A549 (cell line): ENCODE results near the gene RAPGEF2. TPM values are rescaled to one million over a fixed set of nuclear protein-coding genes. Genes with fewer than 3 reads are reported as not detected.

Experiments used
- ATAC-seq, 2 experiments: fragments of 200-7000 bp in 1 of 2; fragments of >200 bp in 1 of 2; cut with Nextera tagmentation in 1 of 2; cut with Tn5 transposase in 1 of 2; 3 replicates each; pipeline versions ENCODE4 v1.8.0 to v1.9.1; 2018 to 2020; ENCODE audit warnings: mild to moderate bottlenecking in 1 of 2, moderate library complexity in 1 of 2
- CTCF ChIA-PET: fragments of 300-600 bp; sonication (Branson Sonifier 250); formaldehyde crosslinking; extraction: SDS; loops from one replicate; lab custom pipeline; 2021; ENCODE audit warnings: antibody characterized with exemption, inconsistent platforms; lab: Yijun Ruan, JAX
- POLR2A ChIA-PET: fragments of 350-600 bp; formaldehyde crosslinking; extraction: SDS; loops from one replicate; lab custom pipeline; 2021; ENCODE audit warnings: antibody characterized with exemption, inconsistent platforms; lab: Yijun Ruan, JAX
- DNase-seq, 2 experiments: peaks; one replicate each; pipeline versions ENCODE4 v3.0.0 to v3.0.0-alpha.2; 2011 to 2016; ENCODE audit warnings: low read depth in 1 of 2, low spot score in 1 of 2
- FAIRE-seq: peaks from 2 replicates; lab custom pipeline; 2011; peaks lifted over from hg19 to GRCh38; lab: Jason Lieb, UNC
- H3K27ac ChIP-seq, 2 experiments: fragments of >200 bp; sonication (Bioruptor Twin); formaldehyde crosslinking; 3 replicates each; pipeline ENCODE4 v1.5.1; 2016 to 2017
- H3K4me1 ChIP-seq: fragments of >200 bp; sonication (Bioruptor Twin); formaldehyde crosslinking; 3 replicates; pipeline ENCODE4 v1.6.1; 2016
- H3K4me2 ChIP-seq: fragments of >200 bp; sonication (Bioruptor Twin); formaldehyde crosslinking; 3 replicates; pipeline ENCODE4 v1.6.1; 2016
- H3K4me3 ChIP-seq: fragments of >200 bp; sonication (Bioruptor Twin); formaldehyde crosslinking; 3 replicates; pipeline ENCODE4 v1.5.1; 2016
- H3K9me3 ChIP-seq: fragments of >200 bp; sonication (Bioruptor Twin); formaldehyde crosslinking; 3 replicates; pipeline ENCODE4 v1.6.1; 2016
- BHLHE40 ChIP-seq: IDR thresholded peaks from 2 replicates; pipeline ENCODE4 v1.6.1; 2012; ENCODE audit warnings: low read depth, low read length, inconsistent platforms
- CBX2 ChIP-seq: fragments of 200-600 bp; sonication (generic); IDR thresholded peaks from 2 replicates; pipeline ENCODE4 v1.6.1; 2016; ENCODE audit warnings: low read depth, mild to moderate bottlenecking, borderline replicate concordance
- CHD4 ChIP-seq: fragments of 200-600 bp; sonication (generic); IDR thresholded peaks from 2 replicates; pipeline ENCODE4 v1.6.1; 2016; ENCODE audit warnings: antibody characterized with exemption, mild to moderate bottlenecking, borderline replicate concordance
- EHF ChIP-seq: fragments of 250-450 bp; sonication (Bioruptor Pico); IDR thresholded peaks from 2 replicates; pipeline ENCODE4 v1.5.0; 2020; ENCODE audit warnings: mild to moderate bottlenecking
- EHMT2 ChIP-seq: fragments of 200-600 bp; sonication (generic); IDR thresholded peaks from 2 replicates; pipeline ENCODE4 v1.6.1; 2016; ENCODE audit warnings: antibody characterized with exemption, low read depth, mild to moderate bottlenecking, moderate library complexity
- EP300 ChIP-seq, 2 experiments: fragments of >200 bp; sonication (Bioruptor Twin); formaldehyde crosslinking; IDR thresholded peaks; 2 replicates in 1 of 2; 3 replicates in 1 of 2; pipeline ENCODE4 v1.6.1; 2016 to 2017
- FOSB ChIP-seq: fragments of 250-450 bp; sonication (Bioruptor Pico); IDR thresholded peaks from 2 replicates; pipeline ENCODE4 v1.5.0; 2020; ENCODE audit warnings: mild to moderate bottlenecking, moderate library complexity
- FOXS1 ChIP-seq: fragments of 250-450 bp; sonication (Bioruptor Pico); IDR thresholded peaks from 2 replicates; pipeline ENCODE4 v1.5.0; 2020; ENCODE audit warnings: mild to moderate bottlenecking, moderate library complexity
- HEYL ChIP-seq: fragments of 250-450 bp; sonication (Bioruptor Pico); IDR thresholded peaks from 2 replicates; pipeline ENCODE4 v1.8.0; 2021; ENCODE audit warnings: mild to moderate bottlenecking, moderate library complexity
- HOXA7 ChIP-seq: fragments of 250-450 bp; sonication (Bioruptor Pico); IDR thresholded peaks from 2 replicates; pipeline ENCODE4 v1.5.0; 2020; ENCODE audit warnings: mild to moderate bottlenecking, moderate library complexity
- HOXB13 ChIP-seq: fragments of 250-450 bp; sonication (Bioruptor Pico); IDR thresholded peaks from 2 replicates; pipeline ENCODE4 v1.5.0; 2020; ENCODE audit warnings: low read depth, mild to moderate bottlenecking, moderate library complexity
- JUNB ChIP-seq: fragments of >200 bp; sonication (Bioruptor Twin); formaldehyde crosslinking; IDR thresholded peaks from 2 replicates; pipeline ENCODE4 v1.6.1; 2016
- KDM1A ChIP-seq: fragments of 200-600 bp; sonication (generic); IDR thresholded peaks from 2 replicates; pipeline ENCODE4 v1.6.1; 2016; ENCODE audit warnings: low read depth, mild to moderate bottlenecking
- KDM5A ChIP-seq: fragments of 200-600 bp; sonication (generic); IDR thresholded peaks from 2 replicates; pipeline ENCODE4 v1.6.1; 2016; ENCODE audit warnings: antibody characterized with exemption, mild to moderate bottlenecking
- MAZ ChIP-seq: fragments of 150-350 bp; IDR thresholded peaks from 2 replicates; pipeline ENCODE4 v1.6.1; 2014; ENCODE audit warnings: antibody characterized with exemption, low read depth, low read length, borderline replicate concordance
- MYC ChIP-seq: IDR thresholded peaks from 2 replicates; pipeline ENCODE4 v1.6.1; 2012; ENCODE audit warnings: mild to moderate bottlenecking, inconsistent platforms, low read length, improper control_type of control experiment, borderline replicate concordance
- PHF8 ChIP-seq: fragments of 200-600 bp; sonication (generic); IDR thresholded peaks from 2 replicates; pipeline ENCODE4 v1.6.1; 2016; ENCODE audit warnings: low read depth, mild to moderate bottlenecking, antibody characterized with exemption, moderate library complexity, borderline replicate concordance
- POLR2A ChIP-seq: IDR thresholded peaks from 2 replicates; pipeline ENCODE4 v1.6.1; 2012; ENCODE audit warnings: mild to moderate bottlenecking, low read length
- RAD21 ChIP-seq, 2 experiments: fragments of >200 bp in 1 of 2; sonication (Bioruptor Twin) in 1 of 2; formaldehyde crosslinking in 1 of 2; IDR thresholded peaks in 1 of 2; conservative IDR thresholded peaks in 1 of 2; 2 replicates in 1 of 2; 3 replicates in 1 of 2; pipeline ENCODE4 v1.6.1; 2012 to 2018; ENCODE audit warnings: inconsistent platforms in 1 of 2
- RARB ChIP-seq: fragments of 250-450 bp; sonication (Bioruptor Pico); IDR thresholded peaks from 2 replicates; pipeline ENCODE4 v1.8.0; 2021; ENCODE audit warnings: mild to moderate bottlenecking, moderate library complexity
- SMC3 ChIP-seq: fragments of >200 bp; sonication (Bioruptor Twin); formaldehyde crosslinking; IDR thresholded peaks from 3 replicates; pipeline ENCODE4 v1.6.1; 2018; ENCODE audit warnings: inconsistent platforms
- SREBF2 ChIP-seq: fragments of 450-650 bp; IDR thresholded peaks from 2 replicates; pipeline ENCODE4 v1.6.1; 2014; ENCODE audit warnings: mild to moderate bottlenecking, moderate library complexity
- TFCP2L1 ChIP-seq: fragments of 250-450 bp; sonication (Bioruptor Pico); IDR thresholded peaks from 2 replicates; pipeline ENCODE4 v1.5.0; 2021; ENCODE audit warnings: mild to moderate bottlenecking
- ZC3H11A ChIP-seq: fragments of 450-650 bp; IDR thresholded peaks from 2 replicates; pipeline ENCODE4 v1.6.1; 2014; ENCODE audit warnings: antibody characterized with exemption, mild to moderate bottlenecking
- ZSCAN20 ChIP-seq: fragments of 250-450 bp; sonication (Bioruptor Pico); IDR thresholded peaks from 2 replicates; pipeline ENCODE4 v1.8.0; 2022; ENCODE audit warnings: mild to moderate bottlenecking, moderate library complexity
- WGBS: methylation state at CpG from one replicate; pipeline ENCODE4 v1.1.6; 2017; ENCODE audit errors: missing lambda C conversion rate; 5-methylcytosine and 5-hydroxymethylcytosine counted together
- polyA plus RNA-seq, 4 experiments: library from polyadenylated mRNA; depleted of rRNA in 3 of 4; stranded (reverse); fragments of >200 nt; fragmentation: RNase III in 1 of 4; extraction: RNeasy Plus Mini Kit Qiagen cat#74134 plus additional on column Dnase treatment in 1 of 4; gene quantifications; 2 replicates in 3 of 4; 3 replicates in 1 of 4; pipeline ENCODE4 v1.2.3, GENCODE V29; 2011 to 2017
- TF ChIP-seq, protein P1 (sequence below): fragments of >200 bp; sonication (Bioruptor Twin); formaldehyde crosslinking; IDR thresholded peaks from 2 replicates; pipeline ENCODE4 v1.6.1; 2016
- TF ChIP-seq, protein P2 (sequence below): fragments of >200 bp; sonication (Bioruptor Twin); formaldehyde crosslinking; IDR thresholded peaks from 3 replicates; pipeline ENCODE4 v1.6.1; 2016
- TF ChIP-seq, protein P3 (sequence below): fragments of 150-350 bp; IDR thresholded peaks from 2 replicates; pipeline ENCODE4 v1.6.1; 2014; ENCODE audit warnings: low read depth, mild to moderate bottlenecking, low read length
- TF ChIP-seq, protein P4 (sequence below): fragments of >200 bp; sonication (Bioruptor Twin); formaldehyde crosslinking; IDR thresholded peaks from 3 replicates; pipeline ENCODE4 v1.5.1; 2016
- TF ChIP-seq, protein P5 (sequence below): IDR thresholded peaks from 2 replicates; pipeline ENCODE4 v1.6.1; 2012
- TF ChIP-seq, protein P6 (sequence below): IDR thresholded peaks from 2 replicates; pipeline ENCODE4 v1.6.1; 2012

The RAPGEF2 gene
- polyA plus RNA-seq, 2 of the 4 experiments (the other 2 are of a cell fraction): 10.7 to 31.8 TPM

DNA sequence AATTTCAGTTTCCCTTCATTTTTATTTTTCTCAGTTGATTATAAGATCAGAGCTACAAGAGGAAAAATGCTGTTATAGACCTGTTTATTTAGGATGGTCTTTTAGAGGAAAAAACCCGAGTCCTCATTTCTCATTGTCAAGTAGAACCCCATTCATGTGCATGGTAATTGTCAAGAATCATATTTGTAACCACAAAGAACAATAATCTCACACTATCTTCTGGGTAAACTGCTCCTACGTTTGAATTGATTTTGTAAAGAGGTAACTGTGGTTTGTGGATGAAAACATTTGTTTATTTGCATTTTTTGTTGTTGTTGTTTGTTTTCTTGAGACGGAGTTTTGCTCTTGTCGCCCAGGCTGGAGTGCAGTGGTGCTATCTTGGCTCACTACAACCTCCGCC, 23.8 kb downstream of the RAPGEF2 start:
- no peak overlapping the region for H3K4me2 ChIP-seq
- H3K9me3 ChIP-seq: no peaks in the 10 kb centered on the region
- ATAC-seq (no peak), FAIRE-seq (no peak), DNase-seq (no peak)
- ChIA-PET POLR2A (no interaction called here), CTCF (no interaction called here)
- 91% methylated on average over 5 of the region's 5 CpGs for WGBS
- TF ChIP-seq KDM5A (no peak), FOSB (CRISPR knock-in tag) (no peak), KDM1A (no peak), BHLHE40 (no peak), EHF (CRISPR knock-in tag) (no peak), RARB (CRISPR knock-in tag) (no peak), HEYL (CRISPR knock-in tag) (no peak), POLR2A (no peak), TFCP2L1 (CRISPR knock-in tag) (no peak), EHMT2 (no peak), CHD4 (no peak)
- TF ChIP-seq, protein P1, sequence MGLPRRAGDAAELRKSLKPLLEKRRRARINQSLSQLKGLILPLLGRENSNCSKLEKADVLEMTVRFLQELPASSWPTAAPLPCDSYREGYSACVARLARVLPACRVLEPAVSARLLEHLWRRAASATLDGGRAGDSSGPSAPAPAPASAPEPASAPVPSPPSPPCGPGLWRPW: no peak
- TF ChIP-seq, protein P2, sequence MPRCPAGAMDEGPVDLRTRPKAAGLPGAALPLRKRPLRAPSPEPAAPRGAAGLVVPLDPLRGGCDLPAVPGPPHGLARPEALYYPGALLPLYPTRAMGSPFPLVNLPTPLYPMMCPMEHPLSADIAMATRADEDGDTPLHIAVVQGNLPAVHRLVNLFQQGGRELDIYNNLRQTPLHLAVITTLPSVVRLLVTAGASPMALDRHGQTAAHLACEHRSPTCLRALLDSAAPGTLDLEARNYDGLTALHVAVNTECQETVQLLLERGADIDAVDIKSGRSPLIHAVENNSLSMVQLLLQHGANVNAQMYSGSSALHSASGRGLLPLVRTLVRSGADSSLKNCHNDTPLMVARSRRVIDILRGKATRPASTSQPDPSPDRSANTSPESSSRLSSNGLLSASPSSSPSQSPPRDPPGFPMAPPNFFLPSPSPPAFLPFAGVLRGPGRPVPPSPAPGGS: no peak
- TF ChIP-seq, protein P3, sequence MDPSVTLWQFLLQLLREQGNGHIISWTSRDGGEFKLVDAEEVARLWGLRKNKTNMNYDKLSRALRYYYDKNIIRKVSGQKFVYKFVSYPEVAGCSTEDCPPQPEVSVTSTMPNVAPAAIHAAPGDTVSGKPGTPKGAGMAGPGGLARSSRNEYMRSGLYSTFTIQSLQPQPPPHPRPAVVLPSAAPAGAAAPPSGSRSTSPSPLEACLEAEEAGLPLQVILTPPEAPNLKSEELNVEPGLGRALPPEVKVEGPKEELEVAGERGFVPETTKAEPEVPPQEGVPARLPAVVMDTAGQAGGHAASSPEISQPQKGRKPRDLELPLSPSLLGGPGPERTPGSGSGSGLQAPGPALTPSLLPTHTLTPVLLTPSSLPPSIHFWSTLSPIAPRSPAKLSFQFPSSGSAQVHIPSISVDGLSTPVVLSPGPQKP: no peak
- TF ChIP-seq, protein P4, sequence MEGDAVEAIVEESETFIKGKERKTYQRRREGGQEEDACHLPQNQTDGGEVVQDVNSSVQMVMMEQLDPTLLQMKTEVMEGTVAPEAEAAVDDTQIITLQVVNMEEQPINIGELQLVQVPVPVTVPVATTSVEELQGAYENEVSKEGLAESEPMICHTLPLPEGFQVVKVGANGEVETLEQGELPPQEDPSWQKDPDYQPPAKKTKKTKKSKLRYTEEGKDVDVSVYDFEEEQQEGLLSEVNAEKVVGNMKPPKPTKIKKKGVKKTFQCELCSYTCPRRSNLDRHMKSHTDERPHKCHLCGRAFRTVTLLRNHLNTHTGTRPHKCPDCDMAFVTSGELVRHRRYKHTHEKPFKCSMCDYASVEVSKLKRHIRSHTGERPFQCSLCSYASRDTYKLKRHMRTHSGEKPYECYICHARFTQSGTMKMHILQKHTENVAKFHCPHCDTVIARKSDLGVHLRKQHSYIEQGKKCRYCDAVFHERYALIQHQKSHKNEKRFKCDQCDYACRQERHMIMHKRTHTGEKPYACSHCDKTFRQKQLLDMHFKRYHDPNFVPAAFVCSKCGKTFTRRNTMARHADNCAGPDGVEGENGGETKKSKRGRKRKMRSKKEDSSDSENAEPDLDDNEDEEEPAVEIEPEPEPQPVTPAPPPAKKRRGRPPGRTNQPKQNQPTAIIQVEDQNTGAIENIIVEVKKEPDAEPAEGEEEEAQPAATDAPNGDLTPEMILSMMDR: no peak
- TF ChIP-seq, protein P5, sequence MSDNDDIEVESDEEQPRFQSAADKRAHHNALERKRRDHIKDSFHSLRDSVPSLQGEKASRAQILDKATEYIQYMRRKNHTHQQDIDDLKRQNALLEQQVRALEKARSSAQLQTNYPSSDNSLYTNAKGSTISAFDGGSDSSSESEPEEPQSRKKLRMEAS: no peak
- TF ChIP-seq, protein P6, sequence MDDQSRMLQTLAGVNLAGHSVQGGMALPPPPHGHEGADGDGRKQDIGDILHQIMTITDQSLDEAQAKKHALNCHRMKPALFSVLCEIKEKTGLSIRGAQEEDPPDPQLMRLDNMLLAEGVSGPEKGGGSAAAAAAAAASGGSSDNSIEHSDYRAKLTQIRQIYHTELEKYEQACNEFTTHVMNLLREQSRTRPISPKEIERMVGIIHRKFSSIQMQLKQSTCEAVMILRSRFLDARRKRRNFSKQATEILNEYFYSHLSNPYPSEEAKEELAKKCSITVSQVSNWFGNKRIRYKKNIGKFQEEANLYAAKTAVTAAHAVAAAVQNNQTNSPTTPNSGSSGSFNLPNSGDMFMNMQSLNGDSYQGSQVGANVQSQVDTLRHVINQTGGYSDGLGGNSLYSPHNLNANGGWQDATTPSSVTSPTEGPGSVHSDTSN: no peak
- peaks cover 30% of the 10 kb centered on the region for H3K4me1 ChIP-seq
- H3K27ac ChIP-seq: no peak overlapping the region
- H3K4me3 ChIP-seq: no peak overlapping the region

DNA sequence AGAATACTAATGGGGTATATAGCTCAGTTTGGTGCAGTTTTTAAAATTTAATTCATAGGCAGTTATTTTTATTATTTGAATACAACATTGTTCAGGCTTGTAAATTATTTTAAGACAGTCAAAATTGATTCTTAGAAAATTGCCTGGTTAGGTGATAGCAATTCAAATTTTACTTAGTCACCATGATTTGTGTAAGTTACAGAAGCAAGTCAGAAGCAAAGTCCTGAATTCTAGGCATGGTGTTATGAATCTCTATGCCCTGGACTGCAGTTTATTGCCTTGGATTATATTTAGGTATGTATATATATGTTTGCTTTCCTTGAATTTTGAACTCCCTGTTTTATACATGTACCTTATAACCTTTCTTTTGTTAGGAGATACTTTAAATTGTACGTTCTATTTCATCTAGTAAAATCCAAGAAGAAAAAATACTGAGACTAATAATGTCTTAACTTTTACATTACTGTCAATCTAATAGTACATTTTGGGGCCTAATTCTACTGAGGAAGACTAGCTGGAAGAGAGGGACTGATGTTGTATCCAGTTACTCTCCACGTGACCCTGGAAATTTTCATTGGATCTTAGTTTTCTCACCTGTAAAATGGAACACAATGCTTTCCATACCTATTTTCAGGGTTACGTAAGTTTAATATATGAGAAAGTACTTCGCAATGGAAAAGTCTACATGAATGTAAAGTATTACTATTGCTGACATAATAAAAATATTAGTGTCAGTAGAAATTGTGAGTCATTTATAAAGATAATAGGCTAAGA, 25.1 kb downstream of the RAPGEF2 start:
- ChIA-PET CTCF (no interaction called here), POLR2A (interaction anchor here (0.5 kb wide), 1 partner anchor 128 kb away, joined by 7 read pairs; no protein-coding TSS in a partner anchor)
- WGBS: 89% methylated on average over 4 of the region's 4 CpGs
- Histone ChIP-seq H3K4me1 (peaks cover 30% of the 10 kb centered on the region), H3K4me3 (no peak overlapping the region)
- FAIRE-seq (no peak), ATAC-seq (no peak)
- TF ChIP-seq TFCP2L1 (CRISPR knock-in tag): no peak
- no peak for TF ChIP-seq FOXS1 (CRISPR knock-in tag)
- no peak for TF ChIP-seq SMC3
- no peak for TF ChIP-seq HOXB13 (CRISPR knock-in tag)
- TF ChIP-seq PHF8: no peak
- TF ChIP-seq, protein P5: no peak
- TF ChIP-seq HOXA7 (CRISPR knock-in tag): no peak
- no peak for TF ChIP-seq EHF (CRISPR knock-in tag)
- no peak for TF ChIP-seq EP300 (IDR thresholded peaks at IDR 0.05)
- no peak for TF ChIP-seq BHLHE40
- no peak for TF ChIP-seq CBX2
- no peak for TF ChIP-seq SREBF2
- TF ChIP-seq JUNB: no peak
- no peak for TF ChIP-seq KDM5A
- TF ChIP-seq ZC3H11A: no peak
- no peak for TF ChIP-seq RAD21 (conservative IDR thresholded peaks at IDR 0.05 in 1 of 2, IDR thresholded peaks at IDR 0.05 in 1 of 2)
- TF ChIP-seq MAZ: no peak
- TF ChIP-seq MYC: no peak
- no peak for TF ChIP-seq ZSCAN20 (CRISPR knock-in tag)
- TF ChIP-seq, all 56 proteins: peak for 0
- Histone ChIP-seq H3K4me2 (peak overlapping the region; percentile 37; the same call in 2 of the 3 replicates), H3K27ac (no peak overlapping the region), H3K9me3 (no peaks in the 10 kb centered on the region)
- no peak for DNase-seq
